HepG2 (cell line): Measurements from ENCODE around the gene ATG2A. TPM values are rescaled to one million over a fixed set of nuclear protein-coding genes. Genes with fewer than 3 reads are reported as not detected.
A peak's percentile ranks its signal among the peaks of the same experiment; 100 is the strongest.

Experiments
- ESRRA ChIP-seq: sonication (generic); formaldehyde crosslinking; IDR thresholded peaks from 2 replicates; pipeline ENCODE4 v1.5.1; 2020; ENCODE audit warnings: mild to moderate bottlenecking, low read depth, missing genetic modification reagents
- ISX ChIP-seq: sonication (generic); formaldehyde crosslinking; conservative IDR thresholded peaks from 2 replicates; pipeline ENCODE4 v1.5.0; 2020; ENCODE audit warnings: missing genetic modification reagents
- KMT2A ChIP-seq: sonication (generic); formaldehyde crosslinking; IDR thresholded peaks from 2 replicates; pipeline ENCODE4 v1.4.0; 2020; ENCODE audit warnings: missing genetic modification reagents
- MAZ ChIP-seq, 2 experiments: sonication (generic) in 1 of 2; formaldehyde crosslinking in 1 of 2; IDR thresholded peaks; 2 replicates each; pipeline versions ENCODE4 v1.5.0 to v1.6.1; 2012 to 2020; ENCODE audit warnings: low read depth in 2 of 2, mild to moderate bottlenecking in 2 of 2, borderline replicate concordance in 1 of 2, improper control_type of control experiment in 1 of 2, low read length in 1 of 2, missing genetic modification reagents in 1 of 2, moderate library complexity in 1 of 2
- NFKB2 ChIP-seq: sonication (generic); formaldehyde crosslinking; IDR thresholded peaks from 2 replicates; pipeline ENCODE4 v1.4.0; 2020; ENCODE audit warnings: missing genetic modification reagents, borderline replicate concordance
- SALL1 ChIP-seq: sonication (generic); formaldehyde crosslinking; IDR thresholded peaks from 2 replicates; pipeline ENCODE4 v1.8.0; 2022; ENCODE audit warnings: mild to moderate bottlenecking, missing genetic modification reagents
- SRSF9 ChIP-seq: fragments of 200-400 bp; formaldehyde crosslinking; IDR thresholded peaks from 2 replicates; pipeline ENCODE4 v1.6.1; 2018; ENCODE audit warnings: borderline replicate concordance, mild to moderate bottlenecking, low read depth, low read length; ENCODE audit not compliant: insufficient read depth, poor library complexity, severe bottlenecking
- TBP ChIP-seq: sonication (generic); formaldehyde crosslinking; IDR thresholded peaks from 2 replicates; pipeline ENCODE4 v1.5.0; 2020; ENCODE audit warnings: missing genetic modification reagents
- U2AF2 ChIP-seq: fragments of 200-400 bp; formaldehyde crosslinking; IDR thresholded peaks from 2 replicates; pipeline ENCODE4 v1.6.1; 2017; ENCODE audit warnings: low read depth, mild to moderate bottlenecking, low read length
- ZFP37 ChIP-seq: sonication (generic); formaldehyde crosslinking; IDR thresholded peaks from 2 replicates; pipeline ENCODE4 v1.4.0; 2020; ENCODE audit warnings: missing genetic modification reagents, borderline replicate concordance
- ZFP90 ChIP-seq: sonication (generic); formaldehyde crosslinking; IDR thresholded peaks from 2 replicates; pipeline ENCODE4 v1.8.0; 2022; ENCODE audit warnings: missing genetic modification reagents, mild to moderate bottlenecking, inconsistent platforms, borderline replicate concordance
- ZNF121 ChIP-seq: sonication (generic); formaldehyde crosslinking; IDR thresholded peaks from 2 replicates; pipeline ENCODE4 v1.5.0; 2020; ENCODE audit warnings: mild to moderate bottlenecking, missing genetic modification reagents
- ZNF329 ChIP-seq: sonication (generic); formaldehyde crosslinking; IDR thresholded peaks from 2 replicates; pipeline ENCODE4 v1.9.0; 2021; ENCODE audit warnings: low read depth, mild to moderate bottlenecking, missing genetic modification reagents
- ZNF546 ChIP-seq: sonication (generic); formaldehyde crosslinking; conservative IDR thresholded peaks from 2 replicates; pipeline ENCODE4 v1.8.1; 2023; ENCODE audit warnings: mild to moderate bottlenecking, missing genetic modification reagents
- ZNF788 ChIP-seq: sonication (generic); formaldehyde crosslinking; IDR thresholded peaks from 2 replicates; pipeline ENCODE4 v1.5.0; 2020; ENCODE audit warnings: mild to moderate bottlenecking, missing genetic modification reagents, borderline replicate concordance
- ZSCAN12 ChIP-seq: sonication (generic); formaldehyde crosslinking; IDR thresholded peaks from 2 replicates; pipeline ENCODE4 v1.9.0; 2021; ENCODE audit warnings: mild to moderate bottlenecking, missing genetic modification reagents
- polyA plus RNA-seq, 8 experiments: library from polyadenylated mRNA; depleted of rRNA in 3 of 8; stranded (reverse) in 7 of 8; unstranded in 1 of 8; fragments of >200 nt; fragmentation: Illumina TruSeq in 4 of 8; extraction: Trizol in 4 of 8; gene quantifications; 2 replicates each; pipeline versions ENCODE4 v1.2.1 to v1.2.3, GENCODE V29; 2011 to 2016; ENCODE audit warnings: low read depth in 4 of 8, missing spikeins in 1 of 8, mixed read lengths in 1 of 8; ENCODE audit not compliant: insufficient read depth in 1 of 8
- total RNA-seq, 5 experiments: library from RNA; depleted of rRNA; stranded (reverse); fragments of >200 nt; fragmentation: Illumina TruSeq; extraction: Trizol; gene quantifications; 2 replicates each; pipeline ENCODE4 v1.2.3, GENCODE V29; 2016; ENCODE audit warnings: low read depth in 1 of 5
- TF ChIP-seq, protein P1 (sequence below): sonication (generic); formaldehyde crosslinking; IDR thresholded peaks from 2 replicates; pipeline ENCODE4 v1.4.0; 2020; ENCODE audit warnings: mild to moderate bottlenecking, missing genetic modification reagents
- TF ChIP-seq, protein P2 (sequence below): sonication (generic); formaldehyde crosslinking; IDR thresholded peaks from 2 replicates; pipeline ENCODE4 v1.5.1; 2020; ENCODE audit warnings: missing genetic modification reagents, mild to moderate bottlenecking, borderline replicate concordance
- TF ChIP-seq, protein P3 (sequence below): sonication (generic); formaldehyde crosslinking; IDR thresholded peaks from 2 replicates; pipeline ENCODE4 v1.4.0; 2020; ENCODE audit warnings: low read depth, missing genetic modification reagents

The ATG2A gene
- total and polyA plus RNA-seq, 2 of the 13 experiments (the other 11 are each of a cell fraction or from before 2014, with no cell fraction given) = 6.7 to 8.0 TPM

DNA sequence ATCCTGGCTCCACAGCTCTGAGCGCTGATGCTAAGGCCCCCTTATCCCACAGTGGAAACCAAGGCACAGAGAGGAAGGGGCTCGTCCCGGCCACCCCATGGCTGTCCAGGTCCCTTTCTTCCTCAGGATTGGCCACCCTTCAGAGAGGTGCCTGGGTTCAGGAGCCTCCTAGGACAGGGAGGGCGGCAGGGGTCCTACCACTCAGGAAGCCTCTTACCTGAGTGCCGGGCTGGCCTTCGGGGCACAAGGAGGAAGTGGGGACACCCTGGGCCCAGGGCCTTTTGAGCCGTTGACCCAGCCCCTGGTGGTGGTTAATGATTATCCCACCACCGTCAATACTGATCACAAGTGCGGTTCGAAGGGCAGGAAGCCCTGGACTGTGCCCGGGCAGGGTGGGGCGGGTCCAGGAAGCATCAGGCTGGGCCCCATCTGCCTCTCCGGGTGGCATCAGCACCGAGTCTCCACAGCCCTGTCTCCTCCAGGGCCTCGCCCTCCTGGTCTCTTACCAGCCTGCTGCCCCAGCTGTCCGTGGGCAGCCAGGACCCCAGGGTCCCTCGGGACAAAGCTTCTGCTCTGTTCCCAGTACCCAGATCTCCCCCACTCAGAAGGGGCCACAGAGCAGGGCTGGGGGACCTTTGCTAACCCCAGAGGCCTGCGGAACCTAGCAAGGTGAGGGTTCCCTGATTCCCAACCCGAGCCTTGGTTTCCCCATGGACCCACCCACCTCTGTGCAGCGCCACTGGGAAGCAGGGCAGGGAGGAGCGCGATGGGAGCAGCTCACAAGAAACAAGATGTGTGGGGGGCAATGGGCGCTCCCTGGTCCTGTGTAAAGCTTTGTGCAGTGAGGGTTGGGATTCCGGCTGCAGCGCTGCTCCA, 23.6 kb downstream of the ATG2A start (continued):
- 0 out of 2 replicates have a peak, but pooled peaks have one; percentile 41 for TF ChIP-seq KMT2A (CRISPR knock-in tag)
- no peak for TF ChIP-seq U2AF2
- TF ChIP-seq, protein P1, sequence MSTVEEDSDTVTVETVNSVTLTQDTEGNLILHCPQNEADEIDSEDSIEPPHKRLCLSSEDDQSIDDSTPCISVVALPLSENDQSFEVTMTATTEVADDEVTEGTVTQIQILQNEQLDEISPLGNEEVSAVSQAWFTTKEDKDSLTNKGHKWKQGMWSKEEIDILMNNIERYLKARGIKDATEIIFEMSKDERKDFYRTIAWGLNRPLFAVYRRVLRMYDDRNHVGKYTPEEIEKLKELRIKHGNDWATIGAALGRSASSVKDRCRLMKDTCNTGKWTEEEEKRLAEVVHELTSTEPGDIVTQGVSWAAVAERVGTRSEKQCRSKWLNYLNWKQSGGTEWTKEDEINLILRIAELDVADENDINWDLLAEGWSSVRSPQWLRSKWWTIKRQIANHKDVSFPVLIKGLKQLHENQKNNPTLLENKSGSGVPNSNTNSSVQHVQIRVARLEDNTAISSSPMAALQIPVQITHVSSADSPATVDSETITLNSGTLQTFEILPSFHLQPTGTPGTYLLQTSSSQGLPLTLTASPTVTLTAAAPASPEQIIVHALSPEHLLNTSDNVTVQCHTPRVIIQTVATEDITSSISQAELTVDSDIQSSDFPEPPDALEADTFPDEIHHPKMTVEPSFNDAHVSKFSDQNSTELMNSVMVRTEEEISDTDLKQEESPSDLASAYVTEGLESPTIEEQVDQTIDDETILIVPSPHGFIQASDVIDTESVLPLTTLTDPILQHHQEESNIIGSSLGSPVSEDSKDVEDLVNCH (CRISPR knock-in tag) = no peak
- TF ChIP-seq ISX (CRISPR knock-in tag) = no peak
- TF ChIP-seq TBP (CRISPR knock-in tag) = no peak
- TF ChIP-seq ESRRA (CRISPR knock-in tag) = peak; percentile 68; the same call in 1 of the 2 replicates
- no peak; the same call in 1 of the 2 replicates for TF ChIP-seq NFKB2 (CRISPR knock-in tag)
- TF ChIP-seq SRSF9 = no peak
- no peak; the same call in 1 of the 2 replicates for TF ChIP-seq ZNF121
- TF ChIP-seq, protein P2, sequence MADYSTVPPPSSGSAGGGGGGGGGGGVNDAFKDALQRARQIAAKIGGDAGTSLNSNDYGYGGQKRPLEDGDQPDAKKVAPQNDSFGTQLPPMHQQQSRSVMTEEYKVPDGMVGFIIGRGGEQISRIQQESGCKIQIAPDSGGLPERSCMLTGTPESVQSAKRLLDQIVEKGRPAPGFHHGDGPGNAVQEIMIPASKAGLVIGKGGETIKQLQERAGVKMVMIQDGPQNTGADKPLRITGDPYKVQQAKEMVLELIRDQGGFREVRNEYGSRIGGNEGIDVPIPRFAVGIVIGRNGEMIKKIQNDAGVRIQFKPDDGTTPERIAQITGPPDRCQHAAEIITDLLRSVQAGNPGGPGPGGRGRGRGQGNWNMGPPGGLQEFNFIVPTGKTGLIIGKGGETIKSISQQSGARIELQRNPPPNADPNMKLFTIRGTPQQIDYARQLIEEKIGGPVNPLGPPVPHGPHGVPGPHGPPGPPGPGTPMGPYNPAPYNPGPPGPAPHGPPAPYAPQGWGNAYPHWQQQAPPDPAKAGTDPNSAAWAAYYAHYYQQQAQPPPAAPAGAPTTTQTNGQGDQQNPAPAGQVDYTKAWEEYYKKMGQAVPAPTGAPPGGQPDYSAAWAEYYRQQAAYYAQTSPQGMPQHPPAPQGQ (CRISPR knock-in tag) = no peak
- TF ChIP-seq ZFP90 = no peak; the same call in 1 of the 2 replicates
- no peak for TF ChIP-seq ZSCAN12 (CRISPR knock-in tag)
- peak; percentile 85 for TF ChIP-seq SALL1 (CRISPR knock-in tag)
- TF ChIP-seq ZNF329 (CRISPR knock-in tag) = no peak
- no peak; the same call in 1 of the 2 replicates for TF ChIP-seq ZNF546
- TF ChIP-seq ZNF788 (CRISPR knock-in tag) = peak; percentile 76; the same call in 1 of the 2 replicates
- 0 out of 2 replicates have a peak, but pooled peaks have one; percentile 16 for TF ChIP-seq MAZ (IDR thresholded peaks at IDR 0.05; ENCODE audit: borderline replicate concordance, low read depth, low read length)
- peak; percentile 90 for TF ChIP-seq MAZ (CRISPR knock-in tag; IDR thresholded peaks at IDR 0.05; ENCODE audit: low read depth)
- TF ChIP-seq, protein P3, sequence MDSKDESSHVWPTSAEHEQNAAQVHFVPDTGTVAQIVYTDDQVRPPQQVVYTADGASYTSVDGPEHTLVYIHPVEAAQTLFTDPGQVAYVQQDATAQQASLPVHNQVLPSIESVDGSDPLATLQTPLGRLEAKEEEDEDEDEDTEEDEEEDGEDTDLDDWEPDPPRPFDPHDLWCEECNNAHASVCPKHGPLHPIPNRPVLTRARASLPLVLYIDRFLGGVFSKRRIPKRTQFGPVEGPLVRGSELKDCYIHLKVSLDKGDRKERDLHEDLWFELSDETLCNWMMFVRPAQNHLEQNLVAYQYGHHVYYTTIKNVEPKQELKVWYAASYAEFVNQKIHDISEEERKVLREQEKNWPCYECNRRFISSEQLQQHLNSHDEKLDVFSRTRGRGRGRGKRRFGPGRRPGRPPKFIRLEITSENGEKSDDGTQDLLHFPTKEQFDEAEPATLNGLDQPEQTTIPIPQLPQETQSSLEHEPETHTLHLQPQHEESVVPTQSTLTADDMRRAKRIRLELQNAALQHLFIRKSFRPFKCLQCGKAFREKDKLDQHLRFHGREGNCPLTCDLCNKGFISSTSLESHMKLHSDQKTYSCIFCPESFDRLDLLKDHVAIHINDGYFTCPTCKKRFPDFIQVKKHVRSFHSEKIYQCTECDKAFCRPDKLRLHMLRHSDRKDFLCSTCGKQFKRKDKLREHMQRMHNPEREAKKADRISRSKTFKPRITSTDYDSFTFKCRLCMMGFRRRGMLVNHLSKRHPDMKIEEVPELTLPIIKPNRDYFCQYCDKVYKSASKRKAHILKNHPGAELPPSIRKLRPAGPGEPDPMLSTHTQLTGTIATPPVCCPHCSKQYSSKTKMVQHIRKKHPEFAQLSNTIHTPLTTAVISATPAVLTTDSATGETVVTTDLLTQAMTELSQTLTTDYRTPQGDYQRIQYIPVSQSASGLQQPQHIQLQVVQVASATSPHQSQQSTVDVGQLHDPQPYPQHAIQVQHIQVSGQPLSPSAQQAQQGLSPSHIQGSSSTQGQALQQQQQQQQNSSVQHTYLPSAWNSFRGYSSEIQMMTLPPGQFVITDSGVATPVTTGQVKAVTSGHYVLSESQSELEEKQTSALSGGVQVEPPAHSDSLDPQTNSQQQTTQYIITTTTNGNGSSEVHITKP = 0 out of 2 replicates have a peak, but pooled peaks have one; percentile 17
- TF ChIP-seq ZFP37 (CRISPR knock-in tag) = peak; percentile 55; the same call in 1 of the 2 replicates
